Measurements from ENCODE around the gene TSPYL2.

The TSPYL2 gene

DNA sequence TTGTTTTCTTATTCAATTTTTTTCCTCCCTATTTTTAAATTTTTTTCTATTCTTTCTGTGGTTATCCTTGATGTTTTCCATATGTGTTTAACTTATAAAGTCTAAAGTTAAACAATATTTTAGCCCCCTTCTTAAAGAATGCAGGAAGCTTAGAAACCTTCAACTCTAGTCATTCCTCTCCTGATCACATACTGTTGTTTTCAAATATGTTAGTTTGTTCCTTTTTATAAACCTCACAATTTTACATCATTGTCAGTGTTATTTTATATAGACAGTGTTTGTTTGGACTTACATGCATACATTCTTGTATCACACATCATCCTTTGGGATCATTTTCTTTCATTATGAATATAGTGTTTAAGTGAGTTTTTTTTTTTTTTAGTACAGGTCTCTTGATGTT, 43.3 kb downstream of the TSPYL2 start:
- DNase-seq (ENCODE audit: low spot score) = no peak

DNA sequence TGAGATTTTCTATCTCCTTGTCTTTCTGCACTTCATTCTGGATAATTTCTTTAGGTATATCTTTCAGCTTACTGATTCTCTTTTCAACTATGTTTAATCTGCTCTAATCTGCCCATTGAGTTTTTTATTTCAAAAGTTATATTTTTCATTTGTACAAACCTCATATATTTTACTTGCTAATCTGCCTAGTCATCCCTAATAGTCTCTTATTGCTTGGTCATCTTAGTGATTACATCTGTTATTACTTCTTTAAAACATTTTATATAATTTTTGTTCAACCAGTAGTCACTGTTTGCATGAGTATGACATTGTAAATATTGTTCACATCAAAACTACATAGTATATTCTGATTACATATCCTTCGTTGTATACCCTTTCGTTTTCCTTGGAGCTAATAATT, 44.2 kb downstream of the TSPYL2 start:
- DNase-seq (ENCODE audit: low spot score) = no peak

- DNase-seq (ENCODE audit: low spot score) = no peak
These were observed 46.1 kb downstream of the TSPYL2 start for GRCh38 chrX:53128097-53128749.

GRCh38 chrX:53133400-53133799, 51.2 kb downstream of the TSPYL2 start:
- DNase-seq (ENCODE audit: low spot score) = no peak

DNA sequence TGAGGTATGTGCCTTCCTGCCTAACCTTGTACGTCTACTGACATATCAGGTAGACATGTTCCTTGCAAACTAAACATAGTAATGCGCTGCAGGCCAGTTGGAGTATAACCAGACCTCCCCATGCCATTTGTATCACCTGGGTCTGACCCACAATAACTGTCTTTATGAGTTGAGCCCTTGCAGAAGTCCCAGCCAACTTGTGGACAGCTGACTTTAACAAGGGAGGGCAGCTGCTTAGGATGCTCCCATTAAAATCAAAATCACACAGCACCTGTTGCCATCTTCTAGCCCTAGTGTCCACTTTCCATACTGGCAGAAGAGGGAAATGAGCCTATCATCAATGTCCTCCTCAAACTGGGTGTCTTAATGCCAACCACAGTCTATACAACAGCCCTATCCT, 53.4 kb downstream of the TSPYL2 start:
- no peak for DNase-seq (ENCODE audit: low spot score)

Data from cerebellar cortex (tissue), 1 donor.